Mesendoderm (in vitro differentiated cells): ENCODE measurements around the gene SCNN1G.
"Not testable (repeated sequence)": the region's sequence is repeated elsewhere in the genome, so short reads cannot be mapped to it uniquely, and the experiment has no call there.

Source experiments
- DNase-seq: peaks from one replicate; pipeline ENCODE4 v3.0.0; 2013
- H2AK5ac ChIP-seq: 2 replicates; pipeline ENCODE4 v1.6.1; 2013; ENCODE audit warnings: low read length, inconsistent platforms
- H2BK120ac ChIP-seq: 2 replicates; pipeline ENCODE4 v1.6.1; 2013; ENCODE audit warnings: low read depth, mild to moderate bottlenecking, low read length, moderate library complexity, mixed read lengths
- H2BK15ac ChIP-seq: replicated peaks from 2 replicates; pipeline ENCODE4 v1.6.1; 2013; ENCODE audit warnings: low read depth, mild to moderate bottlenecking, moderate library complexity
- H2BK5ac ChIP-seq: 2 replicates; pipeline ENCODE4 v1.6.1; 2013; ENCODE audit warnings: low read length, inconsistent platforms
- H3K18ac ChIP-seq: 2 replicates; pipeline ENCODE4 v1.6.1; 2013; ENCODE audit warnings: mild to moderate bottlenecking, low read length, mixed read lengths
- H3K23ac ChIP-seq: one replicate; pipeline ENCODE4 v1.6.1; 2013; ENCODE audit warnings: low read length
- H3K27ac ChIP-seq: 2 replicates; pipeline ENCODE4 v1.5.1; 2013; ENCODE audit warnings: low read depth, mild to moderate bottlenecking, inconsistent platforms, low read length, moderate library complexity
- H3K27me3 ChIP-seq: 2 replicates; pipeline ENCODE4 v1.6.1; 2013; ENCODE audit warnings: low read length, control low read depth, mild to moderate bottlenecking, inconsistent platforms; ENCODE audit not compliant: insufficient read depth, poor library complexity
- H3K36me3 ChIP-seq: 2 replicates; pipeline ENCODE4 v1.6.1; 2013; ENCODE audit warnings: low read length, inconsistent platforms; ENCODE audit not compliant: control insufficient read depth, insufficient read depth
- H3K4ac ChIP-seq: one replicate; pipeline ENCODE4 v1.6.1; 2013; ENCODE audit warnings: low read depth, mild to moderate bottlenecking, low read length, moderate library complexity
- H3K4me1 ChIP-seq: 2 replicates; pipeline ENCODE4 v1.6.1; 2013; ENCODE audit warnings: low read depth, low read length, inconsistent platforms; ENCODE audit not compliant: control insufficient read depth
- H3K4me2 ChIP-seq: 2 replicates; pipeline ENCODE4 v1.6.1; 2013; ENCODE audit warnings: low read length
- H3K4me3 ChIP-seq: 2 replicates; pipeline ENCODE4 v1.5.1; 2013; ENCODE audit warnings: mild to moderate bottlenecking, low read length
- H3K56ac ChIP-seq: one replicate; pipeline ENCODE4 v1.6.1; 2013; ENCODE audit warnings: low read length
- H3K79me1 ChIP-seq: 2 replicates; pipeline ENCODE4 v1.6.1; 2013; ENCODE audit warnings: low read length, inconsistent platforms
- H3K79me2 ChIP-seq: 2 replicates; pipeline ENCODE4 v1.6.1; 2013; ENCODE audit warnings: mild to moderate bottlenecking, low read length; ENCODE audit not compliant: control insufficient read depth, insufficient read depth
- H3K9ac ChIP-seq: 2 replicates; pipeline ENCODE4 v1.6.1; 2013; ENCODE audit warnings: low read length, inconsistent platforms
- H4K5ac ChIP-seq: one replicate; pipeline ENCODE4 v1.6.1; 2013; ENCODE audit warnings: low read length
- H4K8ac ChIP-seq: one replicate; pipeline ENCODE4 v1.6.1; 2013; ENCODE audit warnings: low read depth, mild to moderate bottlenecking, control low read depth, low read length, moderate library complexity
- WGBS: extraction: QIAGEN DNeasy Blood & Tissue Kit; methylation state at CpG from one replicate; pipeline ENCODE4 v1.1.7; 2013; ENCODE audit warnings: low lambda C conversion rate, missing lambda C conversion rate; ENCODE audit not compliant: insufficient coverage; ENCODE audit errors: extremely low coverage; 5-methylcytosine and 5-hydroxymethylcytosine counted together

Gene SCNN1G

GRCh38 chr16:23245268-23245667 is 62.7 kb downstream of the SCNN1G start:
- DNase-seq = no peak
- no peaks in the 10 kb centered on the region for H3K79me1 ChIP-seq
- H3K4me3 ChIP-seq = no peak overlapping the region
- H3K27me3 ChIP-seq = no peaks in the 10 kb centered on the region
- H4K8ac ChIP-seq = no peak overlapping the region
- no peak overlapping the region for H3K4me2 ChIP-seq
- H3K56ac ChIP-seq = no peak overlapping the region
- no peak overlapping the region for H3K4ac ChIP-seq
- H3K36me3 ChIP-seq = no peaks in the 10 kb centered on the region
- no peak overlapping the region for H4K5ac ChIP-seq
- H3K9ac ChIP-seq = no peak overlapping the region
- H2BK15ac ChIP-seq = no peak overlapping the region
- no peak overlapping the region for H2AK5ac ChIP-seq
- no peaks in the 10 kb centered on the region for H3K4me1 ChIP-seq
- H3K27ac ChIP-seq = no peak overlapping the region
- no peak overlapping the region for H2BK120ac ChIP-seq
- no CpG with 5 or more reads among the region's 6 CpGs for WGBS
- no peak overlapping the region for H3K23ac ChIP-seq
- H3K79me2 ChIP-seq = no peaks in the 10 kb centered on the region
- H2BK5ac ChIP-seq = no peak overlapping the region
- H3K18ac ChIP-seq = no peak overlapping the region

DNA sequence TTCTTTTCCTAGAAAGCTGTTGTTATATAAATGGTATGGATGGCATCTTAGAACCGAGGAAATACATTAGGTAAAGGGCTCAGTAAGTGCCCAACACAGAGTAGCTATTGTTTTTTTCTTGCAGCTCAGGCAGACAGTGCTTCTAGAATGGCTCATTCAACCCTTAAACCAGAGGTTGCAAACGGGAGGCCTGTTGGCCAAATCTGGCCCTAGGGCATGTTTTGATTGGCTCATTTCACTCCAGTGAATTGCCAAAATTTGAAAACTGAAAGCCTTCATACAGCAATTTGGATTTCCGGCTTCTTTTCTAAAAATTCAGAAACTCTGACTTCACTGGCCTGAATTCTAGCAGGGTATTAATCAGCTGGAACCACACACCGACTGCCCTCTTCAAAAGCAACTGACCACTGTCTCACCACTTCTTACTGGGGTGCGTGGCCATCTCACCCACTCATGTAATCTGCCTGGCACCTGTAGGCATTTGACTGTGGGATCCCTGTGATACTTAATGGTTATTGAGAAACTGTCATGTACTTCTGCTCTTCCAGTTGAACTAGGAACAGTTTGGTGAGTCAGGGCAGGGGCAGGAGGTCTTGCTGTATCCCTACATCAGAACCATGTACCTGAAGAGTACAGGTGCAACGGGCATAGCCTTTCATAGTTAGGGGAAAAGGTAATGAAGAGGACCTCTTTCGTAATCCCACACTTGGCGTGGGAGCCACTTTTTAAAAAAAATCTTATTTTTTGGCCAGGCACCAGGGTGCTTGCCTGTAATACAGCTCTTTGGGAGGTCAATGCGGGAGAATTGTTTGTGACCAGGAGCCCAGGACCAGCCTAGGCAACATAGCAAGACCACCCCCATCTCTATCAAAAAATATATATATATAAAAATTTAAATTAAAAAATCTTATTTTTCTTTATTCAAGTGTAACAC is 66.0 kb downstream of the SCNN1G start:
- no peak overlapping the region for H3K56ac ChIP-seq
- H3K4me1 ChIP-seq = no peaks in the 10 kb centered on the region
- H3K79me2 ChIP-seq = no peaks in the 10 kb centered on the region
- no peak overlapping the region for H4K8ac ChIP-seq
- DNase-seq = no peak
- WGBS = no CpG with 5 or more reads among the region's 9 CpGs
- H3K18ac ChIP-seq = no peak overlapping the region
- H3K79me1 ChIP-seq = no peaks in the 10 kb centered on the region
- H2AK5ac ChIP-seq = no peak overlapping the region
- no peak overlapping the region for H2BK15ac ChIP-seq
- no peak overlapping the region for H3K4me2 ChIP-seq
- H3K4me3 ChIP-seq = no peak overlapping the region
- no peak overlapping the region for H3K9ac ChIP-seq
- no peak overlapping the region for H2BK5ac ChIP-seq
- no peak overlapping the region for H2BK120ac ChIP-seq
- H3K23ac ChIP-seq = no peak overlapping the region
- no peak overlapping the region for H3K27ac ChIP-seq
- no peak overlapping the region for H3K4ac ChIP-seq
- no peak overlapping the region for H4K5ac ChIP-seq
- H3K36me3 ChIP-seq = no peaks in the 10 kb centered on the region
- H3K27me3 ChIP-seq = no peaks in the 10 kb centered on the region

GRCh38 chr16:23249830-23250229 is 67.3 kb downstream of the SCNN1G start:
- no peak for DNase-seq
- Histone ChIP-seq H3K79me1 (no peaks in the 10 kb centered on the region), H2BK120ac (no peak overlapping the region), H4K8ac (no peak overlapping the region), H3K4me3 (no peak overlapping the region), H3K56ac (no peak overlapping the region), H3K9ac (no peak overlapping the region), H3K23ac (no peak overlapping the region), H2AK5ac (no peak overlapping the region), H3K36me3 (no peaks in the 10 kb centered on the region), H3K18ac (no peak overlapping the region), H3K4me1 (no peaks in the 10 kb centered on the region), H3K4me2 (no peak overlapping the region), H3K27ac (no peak overlapping the region), H3K27me3 (no peaks in the 10 kb centered on the region), H4K5ac (no peak overlapping the region), H3K4ac (no peak overlapping the region), H2BK5ac (no peak overlapping the region), H3K79me2 (no peaks in the 10 kb centered on the region), H2BK15ac (no peak overlapping the region)
- WGBS = no CpG with 5 or more reads among the region's 1 CpG

GRCh38 chr16:23252310-23252709 is 69.8 kb downstream of the SCNN1G start:
- Histone ChIP-seq H3K4ac (no peak overlapping the region), H3K79me2 (no peaks in the 10 kb centered on the region), H2BK5ac (no peak overlapping the region), H4K5ac (no peak overlapping the region), H3K27me3 (no peaks in the 10 kb centered on the region), H3K4me2 (no peak overlapping the region), H3K27ac (no peak overlapping the region), H3K4me3 (no peak overlapping the region), H4K8ac (no peak overlapping the region), H3K9ac (no peak overlapping the region), H3K79me1 (no peaks in the 10 kb centered on the region), H3K4me1 (no peaks in the 10 kb centered on the region), H2AK5ac (no peak overlapping the region), H2BK120ac (no peak overlapping the region), H3K56ac (no peak overlapping the region), H2BK15ac (no peak overlapping the region), H3K36me3 (no peaks in the 10 kb centered on the region), H3K18ac (no peak overlapping the region), H3K23ac (no peak overlapping the region)
- WGBS = no CpG with 5 or more reads among the region's 5 CpGs
- DNase-seq = no peak

DNA sequence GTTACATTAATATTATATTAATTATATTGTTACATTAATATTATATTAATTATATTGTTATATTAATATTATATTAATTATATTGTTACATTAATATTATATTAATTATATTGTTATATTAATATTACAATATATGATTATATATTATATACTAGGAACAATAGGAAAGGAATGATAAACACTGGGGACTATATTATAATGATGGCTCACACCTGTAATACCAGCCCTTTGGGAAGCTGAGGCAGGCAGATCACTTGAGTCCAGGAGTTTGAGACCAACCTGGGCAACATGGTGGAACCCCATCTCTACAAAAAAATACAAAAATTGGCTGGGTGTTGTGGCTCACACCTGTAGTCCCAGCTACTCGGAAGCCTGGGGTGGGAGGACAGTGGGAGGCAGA is 71.1 kb downstream of the SCNN1G start:
- not testable (repeated sequence) for H3K4me1 ChIP-seq, H3K79me2 ChIP-seq, H4K5ac ChIP-seq, H3K4ac ChIP-seq, H3K56ac ChIP-seq, H3K18ac ChIP-seq, H3K4me2 ChIP-seq, H3K79me1 ChIP-seq, H3K23ac ChIP-seq, H3K27me3 ChIP-seq, H2BK5ac ChIP-seq, H2AK5ac ChIP-seq, H3K27ac ChIP-seq, H3K4me3 ChIP-seq, H2BK120ac ChIP-seq, DNase-seq, H3K9ac ChIP-seq, H3K36me3 ChIP-seq, H4K8ac ChIP-seq, H2BK15ac ChIP-seq
- WGBS = no CpG with 5 or more reads among the region's 1 CpG

DNA sequence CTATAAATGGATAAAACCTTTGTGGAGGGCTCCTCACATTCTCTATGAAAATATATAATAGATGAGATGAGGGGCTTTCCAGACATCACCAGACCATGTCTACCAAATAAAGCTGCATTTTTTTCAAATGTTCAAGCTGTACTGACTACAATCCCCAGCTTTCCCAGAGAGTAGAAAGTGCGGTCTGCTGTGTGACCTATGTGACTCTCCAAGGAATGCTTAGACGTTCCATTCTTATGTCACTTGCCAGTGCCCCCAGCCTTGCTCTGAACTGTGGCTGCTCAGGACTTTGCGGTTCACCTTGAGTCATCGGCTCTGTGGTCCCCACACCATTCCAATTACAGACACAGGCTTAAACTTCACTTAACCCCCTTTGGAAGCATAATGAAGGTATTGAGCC is 71.8 kb downstream of the SCNN1G start:
- Histone ChIP-seq H3K18ac (no peak overlapping the region), H2BK15ac (no peak overlapping the region), H3K4me3 (no peak overlapping the region), H3K9ac (no peak overlapping the region), H3K4ac (no peak overlapping the region), H3K79me1 (no peaks in the 10 kb centered on the region), H3K56ac (no peak overlapping the region), H3K4me2 (no peak overlapping the region), H3K4me1 (no peaks in the 10 kb centered on the region), H3K27me3 (no peaks in the 10 kb centered on the region), H2BK5ac (no peak overlapping the region), H3K79me2 (no peaks in the 10 kb centered on the region), H2AK5ac (no peak overlapping the region), H2BK120ac (no peak overlapping the region), H3K27ac (no peak overlapping the region), H3K23ac (no peak overlapping the region), H4K5ac (no peak overlapping the region), H4K8ac (no peak overlapping the region), H3K36me3 (no peaks in the 10 kb centered on the region)
- no CpG with 5 or more reads among the region's 4 CpGs for WGBS
- DNase-seq = peak; percentile 14
